GM08714 (cell line): ENCODE measurements around the gene ZNF627.
"Not testable (repeated sequence)": the region's sequence is repeated elsewhere in the genome, so short reads cannot be mapped to it uniquely, and the experiment has no call there.

Source experiments
- H3K4me3 ChIP-seq: fragments of 200-500 bp; sonication (Bioruptor generic); 2 replicates; pipeline ENCODE4 v1.5.1; 2014; ENCODE audit warnings: mild to moderate bottlenecking, low read length, inconsistent platforms
- ZNF274 ChIP-seq: IDR thresholded peaks from 2 replicates; pipeline ENCODE4 v1.6.1; 2012; ENCODE audit warnings: mild to moderate bottlenecking, low read depth, low read length

ZNF627 gene

DNA sequence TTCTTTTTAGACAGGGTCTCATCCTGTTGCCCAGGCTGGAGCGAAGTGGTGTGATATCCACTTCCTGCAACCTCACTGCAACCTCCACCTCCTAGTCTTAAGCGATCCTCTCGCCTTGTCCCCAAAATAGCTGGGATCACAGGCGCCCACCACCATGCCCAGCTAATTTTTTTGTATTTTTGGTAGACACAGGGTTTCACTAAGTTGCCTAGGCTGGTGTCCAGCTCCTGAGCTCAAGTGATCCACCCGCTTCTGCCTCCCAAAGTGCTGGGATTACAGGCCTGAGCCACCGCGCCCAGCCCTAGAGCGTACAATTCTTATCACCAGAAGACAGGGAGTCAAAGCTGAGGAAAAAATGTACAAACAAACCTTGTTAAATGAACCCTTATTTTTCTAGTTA lies 33.8 kb upstream of the ZNF627 start:
- TF ChIP-seq ZNF274 = no peak
- H3K4me3 ChIP-seq = no peak overlapping the region

DNA sequence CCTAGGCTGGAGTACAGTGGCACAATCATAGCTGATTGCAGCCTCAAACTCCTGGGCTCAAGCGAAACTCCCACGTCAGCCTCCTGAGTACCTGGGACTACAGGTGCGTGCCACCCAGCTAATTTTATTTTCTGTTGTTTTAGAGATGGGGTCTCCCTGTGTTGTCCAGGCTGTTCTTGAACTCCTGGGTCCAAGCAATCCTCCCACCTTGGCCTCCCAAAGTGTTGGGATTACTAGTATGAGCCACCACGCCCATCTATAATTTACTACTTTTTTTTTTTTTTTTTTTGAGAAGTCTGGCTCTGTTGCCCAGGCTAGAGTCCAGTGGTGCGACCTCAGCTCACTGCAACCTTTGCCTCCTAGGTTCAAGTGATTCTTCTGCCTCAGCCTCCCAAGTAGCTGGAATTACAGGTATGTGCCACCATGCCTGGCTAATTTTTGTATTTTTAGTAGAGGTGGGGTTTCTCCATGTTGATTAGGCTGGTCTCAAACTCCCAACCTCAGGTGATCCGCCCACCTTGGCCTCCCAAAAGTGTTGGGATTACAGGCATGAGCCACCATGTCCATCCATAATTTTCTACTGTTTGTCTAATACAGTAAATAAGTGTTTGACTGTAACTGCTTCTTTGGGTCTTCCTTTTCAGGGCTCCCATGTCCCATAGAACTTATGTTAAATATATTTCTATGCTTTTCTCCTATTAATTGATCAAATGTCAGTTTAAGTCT lies 33.0 kb upstream of the ZNF627 start:
- H3K4me3 ChIP-seq = not testable (repeated sequence)

DNA sequence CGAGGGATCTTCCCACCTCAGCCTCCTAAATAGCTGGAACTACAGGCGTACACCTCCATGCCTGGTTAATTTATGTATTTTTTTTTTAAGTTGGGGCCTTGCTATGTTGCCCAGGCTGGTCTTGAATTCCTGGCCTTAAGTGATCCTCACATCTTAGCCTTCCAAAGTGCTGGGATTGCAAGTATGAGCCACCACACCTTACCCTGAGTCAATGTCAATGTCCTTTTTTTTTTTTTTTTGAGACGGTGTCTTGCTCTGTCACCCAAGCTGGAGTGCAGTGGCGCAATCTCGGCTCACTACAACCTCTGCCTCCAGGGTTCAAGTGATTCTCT lies 31.7 kb upstream of the ZNF627 start:
- H3K4me3 ChIP-seq = not testable (repeated sequence)

DNA sequence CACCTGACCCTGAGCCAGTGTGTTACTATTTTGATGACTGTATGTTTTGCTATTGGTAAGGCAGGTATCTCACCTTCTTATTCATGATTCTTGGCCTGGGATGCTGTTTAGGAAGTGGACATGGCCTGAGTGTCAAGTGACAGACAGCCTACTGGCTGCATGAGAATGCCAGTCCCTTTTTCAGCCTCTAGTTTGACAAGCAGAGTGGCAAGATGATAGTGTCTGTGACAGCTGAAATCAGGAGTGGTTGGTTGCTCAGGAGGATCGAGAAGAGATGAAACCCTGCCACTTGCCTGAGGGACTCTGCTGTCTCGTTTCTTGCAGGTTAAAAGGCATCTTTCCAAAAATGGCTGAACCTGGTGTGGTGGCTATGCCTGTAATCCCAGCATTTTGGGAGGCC lies 31.1 kb upstream of the ZNF627 start:
- TF ChIP-seq ZNF274 = no peak
- no peak overlapping the region for H3K4me3 ChIP-seq

DNA sequence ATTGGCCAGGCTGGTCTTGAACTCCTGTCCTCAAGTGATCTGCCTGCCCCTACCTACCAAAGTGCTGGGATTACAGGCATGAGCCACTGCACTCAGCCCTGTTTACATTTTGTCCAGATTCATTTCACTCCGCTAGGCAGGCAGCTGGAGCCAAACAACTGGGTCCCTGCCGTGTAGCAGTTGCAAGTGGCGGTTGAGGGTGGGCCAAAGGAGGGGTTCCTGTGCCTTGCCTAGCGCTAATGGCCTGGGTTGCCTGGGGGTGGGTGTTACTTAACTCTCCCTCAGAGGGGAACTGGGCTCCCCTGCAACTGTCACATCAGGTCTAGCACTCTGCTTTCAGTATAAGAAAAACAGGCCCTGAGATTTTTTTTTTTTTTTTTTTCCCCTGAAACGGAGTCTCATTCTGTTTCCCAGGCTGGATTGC lies 27.2 kb upstream of the ZNF627 start:
- TF ChIP-seq ZNF274 = no peak
- no peak overlapping the region for H3K4me3 ChIP-seq

DNA sequence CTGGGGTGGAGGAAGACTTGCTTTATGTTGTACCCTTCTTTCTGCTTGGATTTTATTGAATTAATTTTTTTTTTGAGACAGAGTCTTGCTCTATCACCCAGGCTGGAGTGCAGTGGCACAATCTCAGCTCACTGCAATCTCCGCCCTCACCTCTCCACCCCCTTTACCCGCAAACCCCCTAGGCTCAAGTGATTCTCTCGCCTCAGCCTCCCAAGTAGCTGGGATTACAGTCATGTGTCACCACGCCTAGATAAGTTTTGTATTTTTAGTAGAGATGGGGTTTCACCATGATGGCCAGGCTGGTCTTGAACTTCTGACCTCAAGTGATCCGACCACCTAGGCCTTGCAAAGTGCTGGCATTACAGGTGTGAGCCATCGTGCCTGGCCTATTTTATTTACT lies 23.9 kb upstream of the ZNF627 start:
- H3K4me3 ChIP-seq = not testable (repeated sequence)

DNA sequence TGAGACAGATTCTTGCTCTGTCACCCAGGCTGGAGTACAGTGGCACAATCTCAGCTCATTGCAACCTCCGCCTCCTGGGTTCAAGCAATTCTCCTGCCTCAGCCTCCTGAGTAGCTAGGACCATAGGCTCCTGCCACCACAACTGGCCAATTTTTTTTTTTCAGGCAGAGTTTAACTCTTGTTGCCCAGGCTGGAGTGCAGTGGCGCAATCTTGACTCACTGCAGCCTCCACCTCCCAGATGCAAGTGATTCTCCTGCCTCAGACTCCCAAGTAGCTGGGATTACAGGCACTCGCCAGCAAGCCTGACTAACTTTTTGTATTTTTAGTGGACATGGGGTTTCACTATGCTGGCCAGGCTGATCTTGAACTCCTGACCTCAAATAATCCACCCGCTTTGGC lies 23.5 kb upstream of the ZNF627 start:
- not testable (repeated sequence) for H3K4me3 ChIP-seq

DNA sequence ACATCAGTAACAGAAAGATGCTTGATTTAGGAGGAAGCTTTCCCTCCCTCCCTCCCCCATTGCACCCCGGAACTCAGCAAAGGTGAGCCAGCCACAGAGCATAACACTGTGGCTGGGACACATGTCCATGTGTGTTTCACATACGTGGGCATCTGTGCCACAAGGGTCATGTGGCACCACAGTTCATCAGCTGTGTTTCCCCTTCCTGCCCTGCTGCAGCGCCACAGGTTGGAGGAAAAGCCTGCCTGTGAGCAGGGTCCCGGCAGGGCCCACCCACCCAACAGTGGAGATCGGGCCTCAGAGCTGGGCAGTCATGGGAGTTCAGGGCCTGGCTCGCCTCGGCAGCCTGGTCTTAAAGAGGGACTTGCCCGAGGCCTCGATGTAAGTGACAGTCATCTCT lies 22.6 kb upstream of the ZNF627 start:
- H3K4me3 ChIP-seq = no peak overlapping the region
- no peak for TF ChIP-seq ZNF274

DNA sequence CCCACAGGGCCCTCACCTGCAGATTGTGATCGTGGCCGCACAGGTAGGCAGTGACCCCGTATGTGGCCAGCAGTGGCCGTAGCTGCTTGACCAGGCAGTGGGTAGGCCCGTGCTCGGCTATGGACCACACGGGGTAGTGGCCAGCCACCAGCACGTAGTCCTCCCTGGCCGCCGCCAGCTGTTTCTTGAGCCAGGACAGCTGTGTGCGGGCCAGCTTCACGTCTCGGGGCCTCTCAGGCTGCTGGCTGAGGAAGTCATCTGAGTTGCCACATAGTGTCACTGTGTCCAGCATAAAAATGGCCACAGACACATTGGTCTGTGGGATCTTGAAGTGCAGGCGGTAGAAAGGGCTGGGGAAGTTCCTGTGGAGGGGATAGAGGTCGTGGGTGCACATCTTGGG lies 21.1 kb upstream of the ZNF627 start:
- no peak overlapping the region for H3K4me3 ChIP-seq
- no peak for TF ChIP-seq ZNF274

DNA sequence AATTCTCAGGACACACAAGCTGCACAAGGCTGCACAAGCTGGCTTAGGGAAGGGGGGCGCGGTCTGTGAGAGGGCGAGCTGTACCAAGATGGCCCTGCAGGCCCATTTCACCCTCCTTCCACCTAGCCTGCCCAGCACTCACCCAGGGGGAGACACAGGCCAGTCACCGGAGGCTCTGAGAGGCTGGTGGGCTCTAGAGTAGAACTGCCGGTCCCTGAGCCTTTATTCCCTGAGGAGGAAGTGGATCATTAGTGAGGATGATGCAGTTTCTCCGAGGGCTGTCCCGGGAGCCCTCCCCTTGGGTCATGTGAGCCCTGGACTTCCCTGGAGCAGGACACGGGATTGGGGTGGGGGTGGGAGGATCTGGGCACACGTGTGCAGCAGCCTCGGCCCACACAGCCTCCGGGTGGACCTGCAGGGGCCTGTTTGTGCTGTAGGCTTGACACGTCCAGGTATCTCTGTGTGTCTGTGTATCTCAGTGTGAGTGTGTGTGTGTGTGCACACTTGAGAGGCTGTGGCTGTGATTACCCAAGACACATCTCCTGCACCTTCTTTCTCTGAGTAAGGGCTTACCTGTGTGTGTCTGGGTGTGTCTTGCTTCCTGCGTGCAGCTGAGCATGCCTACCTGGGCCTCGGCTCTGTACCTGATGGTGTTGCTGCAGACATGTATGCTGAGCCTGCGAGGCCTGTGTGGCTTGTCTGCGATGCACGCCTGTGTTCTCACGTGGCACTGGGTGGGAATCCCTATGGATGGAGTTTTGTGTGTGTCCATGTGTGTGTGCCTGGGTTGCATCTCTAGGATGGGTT lies 19.6 kb upstream of the ZNF627 start, which contains the start of gene ACP5:
ACP5 (minus strand) TSS at position 195 of the 807 bp plus-strand sequence. CDS start 328 bp downstream, outside the sequence.
- TF ChIP-seq ZNF274 = no peak
- peak within 1 kb of the TSS; percentile 26; the same call in 1 of the 2 replicates for H3K4me3 ChIP-seq

DNA sequence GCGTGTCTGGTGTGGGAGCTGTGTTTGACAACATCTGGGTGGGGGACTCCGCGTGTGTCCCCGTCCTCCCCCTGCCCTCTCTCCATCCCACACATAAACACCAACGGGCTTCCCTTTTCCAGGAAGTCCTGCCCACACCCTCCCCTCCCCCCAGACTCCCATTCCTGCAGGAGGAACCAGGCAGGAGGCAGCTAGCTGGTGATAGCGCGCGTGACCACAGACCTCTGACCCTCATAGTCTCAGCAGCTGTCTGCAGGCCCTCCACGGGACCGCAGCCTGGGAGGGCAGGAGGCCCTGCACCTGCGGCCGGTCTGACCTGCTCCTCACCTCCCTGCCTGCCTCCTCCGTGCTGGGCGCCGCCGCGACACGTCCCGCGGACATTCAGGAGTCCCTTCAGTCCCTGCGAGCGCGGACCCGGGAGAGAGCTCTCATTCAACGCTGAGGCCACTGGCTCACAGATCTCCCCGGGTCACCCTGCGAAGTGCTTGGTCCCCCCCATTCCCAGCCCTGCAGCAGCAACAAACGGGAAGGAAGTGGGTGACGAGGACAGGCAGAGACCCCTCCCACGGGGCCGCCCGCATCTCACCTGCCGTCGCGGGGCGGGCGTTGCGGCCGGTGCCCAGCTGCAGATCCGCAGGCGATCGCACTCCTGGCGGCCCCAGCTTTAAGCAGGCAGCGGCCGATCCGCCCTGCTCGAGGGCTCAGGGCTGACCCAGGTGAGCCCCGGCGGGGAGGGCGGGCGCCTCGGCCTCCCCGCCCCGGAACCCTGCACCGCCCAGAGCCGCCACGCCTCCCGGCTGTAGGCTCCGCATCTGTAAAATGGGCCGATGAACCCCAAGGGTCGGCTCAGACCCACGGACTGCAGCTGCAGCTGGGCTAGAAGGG lies 18.8 kb upstream of the ZNF627 start:
- TF ChIP-seq ZNF274 = no peak

DNA sequence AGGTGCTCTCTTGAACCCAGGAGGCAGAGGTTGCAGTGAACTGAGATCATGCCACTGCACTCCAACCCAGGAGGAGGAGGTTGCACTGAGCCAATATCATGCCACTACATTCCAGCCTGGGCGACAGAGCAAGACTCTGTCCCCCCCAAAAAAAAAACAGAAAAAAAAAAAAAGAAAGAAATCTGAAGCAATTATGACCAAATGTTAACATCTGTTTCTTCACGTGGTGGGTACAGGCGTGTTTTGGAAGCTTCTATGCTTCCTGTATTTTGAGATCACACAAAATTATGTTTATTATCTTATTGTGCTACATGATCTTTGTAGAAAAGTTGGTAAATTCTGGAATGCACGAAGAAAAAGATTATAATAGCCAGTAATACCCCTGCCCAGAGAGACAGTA lies 17.2 kb upstream of the ZNF627 start:
- H3K4me3 ChIP-seq = no peak overlapping the region
- no peak for TF ChIP-seq ZNF274

More for the DNA sequence above, 18.8 kb upstream of the ZNF627 start:
- H3K4me3 ChIP-seq = peak overlapping the region; percentile 26; the same call in 1 of the 2 replicates

DNA sequence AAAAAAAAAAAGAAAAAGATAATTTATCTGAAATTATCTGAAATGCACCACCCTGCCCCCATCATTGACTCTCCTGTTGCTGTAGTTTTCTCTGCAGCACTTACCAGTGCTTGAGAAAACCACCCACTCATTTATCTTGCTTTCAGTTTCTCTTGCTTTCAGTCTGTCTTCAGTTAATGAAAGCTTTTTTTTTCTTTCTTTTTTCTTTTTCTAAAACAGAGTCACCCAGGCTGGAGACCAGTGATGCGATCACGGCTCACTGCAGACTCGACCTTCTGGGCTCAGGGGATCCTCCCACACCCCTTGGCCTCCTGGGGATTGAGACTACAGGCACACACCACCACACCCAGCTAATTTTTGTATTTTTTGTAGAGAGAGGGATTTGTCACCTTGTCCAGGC lies 15.5 kb upstream of the ZNF627 start:
- TF ChIP-seq ZNF274 = no peak
- peak overlapping the region; percentile 7; the same call in 1 of the 2 replicates for H3K4me3 ChIP-seq

DNA sequence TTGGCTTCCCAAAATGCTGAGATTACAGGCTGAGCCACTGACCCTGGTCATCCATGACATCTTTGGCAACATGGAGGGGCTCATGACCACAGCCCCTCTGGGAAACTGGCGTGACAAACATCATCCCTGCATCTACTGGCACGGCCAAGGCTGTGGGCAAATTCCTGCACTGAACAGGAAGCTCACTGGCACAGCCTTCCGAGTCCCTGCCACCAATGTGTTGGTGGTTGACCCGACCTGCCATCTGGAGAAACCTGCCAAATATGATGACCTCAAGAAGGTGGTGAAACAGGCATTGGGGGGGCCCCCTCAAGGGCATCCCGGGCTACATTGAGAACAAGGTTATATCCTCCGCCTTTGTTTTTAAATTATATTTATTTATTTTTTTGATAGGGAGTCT lies 11.0 kb upstream of the ZNF627 start:
- no peak overlapping the region for H3K4me3 ChIP-seq
- TF ChIP-seq ZNF274 = no peak
